K562 (cell line): ENCODE data around the gene OR51B2. TPM values are rescaled to one million over a fixed set of nuclear protein-coding genes. Genes with fewer than 3 reads are reported as not detected.

ENCODE experiments used
- ARID2 ChIP-seq: fragments of 450-650 bp; IDR thresholded peaks from 2 replicates; pipeline ENCODE4 v1.6.1; 2017; ENCODE audit warnings: antibody characterized with exemption, mild to moderate bottlenecking
- CBFA2T3 ChIP-seq: fragments of 450-650 bp; IDR thresholded peaks from 2 replicates; pipeline ENCODE4 v1.6.1; 2017
- DIDO1 ChIP-seq: fragments of 450-650 bp; IDR thresholded peaks from 2 replicates; pipeline ENCODE4 v1.6.1; 2016; ENCODE audit warnings: low read depth, missing biosample characterization, missing genetic modification characterization
- FOXJ3 ChIP-seq: sonication (generic); formaldehyde crosslinking; IDR thresholded peaks from 2 replicates; pipeline ENCODE4 v1.4.0; 2020; ENCODE audit warnings: mild to moderate bottlenecking, missing genetic modification reagents
- FOXK1 ChIP-seq: sonication (generic); formaldehyde crosslinking; IDR thresholded peaks from 2 replicates; pipeline ENCODE4 v1.8.0; 2022; ENCODE audit warnings: missing genetic modification reagents, mild to moderate bottlenecking, borderline replicate concordance
- IFI16 ChIP-seq: fragments of 250-450 bp; sonication (Bioruptor Pico); IDR thresholded peaks from 2 replicates; pipeline ENCODE4 v2.1.2; 2022; ENCODE audit warnings: mild to moderate bottlenecking, inconsistent platforms
- NCOA6 ChIP-seq: fragments of 450-650 bp; IDR thresholded peaks from 2 replicates; pipeline ENCODE4 v1.6.1; 2017; ENCODE audit warnings: mild to moderate bottlenecking
- TRIM24 ChIP-seq, 2 experiments: fragments of 450-650 bp; IDR thresholded peaks; 2 replicates each; pipeline ENCODE4 v1.6.1; 2016
- ZBTB11 ChIP-seq, 3 experiments: fragments of 200-800 bp in 1 of 3; fragments of 250-450 bp in 1 of 3; fragments of 450-650 bp in 1 of 3; sonication (Bioruptor Pico) in 1 of 3; sonication (Bioruptor generic) in 1 of 3; formaldehyde crosslinking in 1 of 3; IDR thresholded peaks; 2 replicates each; pipeline versions ENCODE4 v1.6.1 to v1.8.0; 2016 to 2022; ENCODE audit warnings: mild to moderate bottlenecking in 2 of 3, missing genetic modification characterization in 2 of 3, missing compliant biosample characterization in 1 of 3, moderate library complexity in 1 of 3
- ZFP91 ChIP-seq: sonication (generic); formaldehyde crosslinking; IDR thresholded peaks from 2 replicates; pipeline ENCODE4 v1.8.0; 2022; ENCODE audit warnings: mild to moderate bottlenecking, missing genetic modification reagents
- ZNF197 ChIP-seq: fragments of 200-800 bp; sonication (Bioruptor generic); IDR thresholded peaks from 2 replicates; pipeline ENCODE4 v1.6.1; 2016; ENCODE audit warnings: low read depth, missing genetic modification characterization, missing compliant biosample characterization
- ZNF449 ChIP-seq: fragments of 250-450 bp; sonication (Bioruptor Pico); IDR thresholded peaks from 2 replicates; pipeline ENCODE4 v1.8.0; 2022; ENCODE audit warnings: moderate library complexity, mild to moderate bottlenecking, inconsistent platforms
- ZNF512 ChIP-seq: IDR thresholded peaks from 2 replicates; pipeline ENCODE4 v1.6.1; 2016; ENCODE audit warnings: missing genetic modification characterization, missing compliant biosample characterization
- ZNF707 ChIP-seq: fragments of 250-450 bp; sonication (Bioruptor Pico); conservative IDR thresholded peaks from 2 replicates; pipeline ENCODE4 v1.8.0; 2022; ENCODE audit warnings: inconsistent platforms, mild to moderate bottlenecking, moderate library complexity
- ZNF780A ChIP-seq: fragments of 250-450 bp; sonication (Bioruptor Pico); IDR thresholded peaks from 2 replicates; pipeline ENCODE4 v1.5.0; 2021; ENCODE audit warnings: mild to moderate bottlenecking
- polyA plus RNA-seq, 8 experiments: library from polyadenylated mRNA; depleted of rRNA in 4 of 8; stranded (reverse) in 5 of 8; unstranded in 3 of 8; fragments of >200 nt; fragmentation: Nextera tagmentation in 2 of 8; fragmentation: Illumina TruSeq in 1 of 8; extraction: Ambion mirVana in 2 of 8; extraction: Trizol in 1 of 8; gene quantifications; 2 replicates each; pipeline versions ENCODE4 v1.2.1 to v1.2.3, GENCODE V29; 2011 to 2014; ENCODE audit warnings: inconsistent platforms in 1 of 8, missing spikeins in 1 of 8
- total RNA-seq, 7 experiments: library from RNA; depleted of rRNA in 6 of 7; stranded (reverse); fragments of >200 nt in 6 of 7; fragmentation: Illumina TruSeq in 2 of 7; extraction: Trizol in 2 of 7; gene quantifications; 2 replicates each; pipeline versions ENCODE4 v1.2.1 to v1.2.3, GENCODE V29; 2011 to 2021; ENCODE audit warnings: low replicate concordance in 1 of 7
- TF ChIP-seq, protein P1 (sequence below): fragments of 250-450 bp; sonication (Bioruptor Pico); IDR thresholded peaks from 2 replicates; pipeline ENCODE4 v1.4.0; 2020; ENCODE audit warnings: mild to moderate bottlenecking, moderate library complexity

Gene OR51B2
- total and polyA plus RNA-seq, 9 of the 15 experiments (the other 6 are each of a cell fraction or from before 2014, with no cell fraction given) = 0.38 to 6.6 (median 4.0) TPM

DNA sequence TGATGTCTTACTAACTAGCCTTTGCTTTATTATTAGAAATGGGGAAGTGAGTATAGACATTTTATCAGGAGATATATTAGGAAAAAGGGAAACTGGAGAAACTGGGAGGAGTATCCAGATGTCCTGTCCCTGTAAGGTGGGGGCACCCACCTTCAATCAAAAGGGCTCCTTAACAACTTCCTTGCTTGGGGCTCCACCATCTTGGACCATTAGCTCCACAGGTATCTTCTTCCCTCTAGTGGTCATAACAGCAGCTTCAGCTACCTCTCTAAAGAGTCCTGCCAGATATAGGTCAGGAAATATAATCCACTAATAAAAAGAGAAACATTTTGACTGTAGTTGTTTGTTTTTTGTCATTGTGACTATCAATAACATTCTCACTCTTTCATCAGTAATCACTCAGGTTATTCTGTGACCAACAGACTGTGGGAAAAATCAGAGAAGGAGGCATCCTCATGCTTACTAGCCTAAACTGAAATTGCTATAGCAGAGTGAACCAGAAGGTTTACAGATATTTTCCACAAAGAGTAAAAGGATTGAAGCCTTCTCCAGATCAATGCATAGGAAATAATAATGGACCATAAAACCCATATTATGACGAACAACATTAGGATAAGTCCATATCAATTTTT lies 32.8 kb downstream of the OR51B2 start (continued):
- TF ChIP-seq ZFP91 (CRISPR knock-in tag) = no peak
- TF ChIP-seq CBFA2T3 = no peak
- TF ChIP-seq FOXJ3 (CRISPR knock-in tag) = no peak
- TF ChIP-seq, protein P1, sequence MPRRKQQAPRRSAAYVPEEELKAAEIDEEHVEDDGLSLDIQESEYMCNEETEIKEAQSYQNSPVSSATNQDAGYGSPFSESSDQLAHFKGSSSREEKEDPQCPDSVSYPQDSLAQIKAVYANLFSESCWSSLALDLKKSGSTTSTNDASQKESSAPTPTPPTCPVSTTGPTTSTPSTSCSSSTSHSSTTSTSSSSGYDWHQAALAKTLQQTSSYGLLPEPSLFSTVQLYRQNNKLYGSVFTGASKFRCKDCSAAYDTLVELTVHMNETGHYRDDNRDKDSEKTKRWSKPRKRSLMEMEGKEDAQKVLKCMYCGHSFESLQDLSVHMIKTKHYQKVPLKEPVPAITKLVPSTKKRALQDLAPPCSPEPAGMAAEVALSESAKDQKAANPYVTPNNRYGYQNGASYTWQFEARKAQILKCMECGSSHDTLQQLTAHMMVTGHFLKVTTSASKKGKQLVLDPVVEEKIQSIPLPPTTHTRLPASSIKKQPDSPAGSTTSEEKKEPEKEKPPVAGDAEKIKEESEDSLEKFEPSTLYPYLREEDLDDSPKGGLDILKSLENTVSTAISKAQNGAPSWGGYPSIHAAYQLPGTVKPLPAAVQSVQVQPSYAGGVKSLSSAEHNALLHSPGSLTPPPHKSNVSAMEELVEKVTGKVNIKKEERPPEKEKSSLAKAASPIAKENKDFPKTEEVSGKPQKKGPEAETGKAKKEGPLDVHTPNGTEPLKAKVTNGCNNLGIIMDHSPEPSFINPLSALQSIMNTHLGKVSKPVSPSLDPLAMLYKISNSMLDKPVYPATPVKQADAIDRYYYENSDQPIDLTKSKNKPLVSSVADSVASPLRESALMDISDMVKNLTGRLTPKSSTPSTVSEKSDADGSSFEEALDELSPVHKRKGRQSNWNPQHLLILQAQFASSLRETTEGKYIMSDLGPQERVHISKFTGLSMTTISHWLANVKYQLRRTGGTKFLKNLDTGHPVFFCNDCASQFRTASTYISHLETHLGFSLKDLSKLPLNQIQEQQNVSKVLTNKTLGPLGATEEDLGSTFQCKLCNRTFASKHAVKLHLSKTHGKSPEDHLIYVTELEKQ (CRISPR knock-in tag) = no peak
- TF ChIP-seq ZNF707 (CRISPR knock-in tag) = no peak
- TF ChIP-seq NCOA6 = no peak
- no peak for TF ChIP-seq TRIM24 (IDR thresholded peaks at IDR 0.05)
- no peak for TF ChIP-seq DIDO1 (tag)
- TF ChIP-seq IFI16 (CRISPR knock-in tag) = no peak
- TF ChIP-seq ARID2 = peak; percentile 68
- no peak for TF ChIP-seq ZNF449 (CRISPR knock-in tag)
- no peak for TF ChIP-seq ZNF780A (CRISPR knock-in tag)
- no peak for TF ChIP-seq ZNF512 (tag)
- no peak for TF ChIP-seq ZNF197
- no peak for TF ChIP-seq FOXK1
- no peak for TF ChIP-seq ZBTB11 (CRISPR knock-in tag; IDR thresholded peaks at IDR 0.05)
